Jurkat, Clone E6-1 (cell line): ENCODE measurements around the gene FOXD4. TPM values are rescaled to one million over a fixed set of nuclear protein-coding genes. Genes with fewer than 3 reads are reported as not detected.
"Not testable (repeated sequence)": the region's sequence is repeated elsewhere in the genome, so short reads cannot be mapped to it uniquely, and the experiment has no call there.

Source experiments
- DNase-seq: peaks from one replicate; pipeline ENCODE4 v3.0.0-alpha.2; 2011; ENCODE audit warnings: low read depth, low spot score
- H3K4me3 ChIP-seq: 2 replicates; pipeline ENCODE4 v1.5.1; 2011; ENCODE audit warnings: mild to moderate bottlenecking, low read length, control low read depth, moderate library complexity
- polyA plus RNA-seq: library from polyadenylated mRNA; unstranded; fragments of >200 nt; gene quantifications from one replicate; pipeline ENCODE4 v1.2.1, GENCODE V29; 2012; ENCODE audit warnings: missing spikeins; ENCODE audit not compliant: insufficient read length, insufficient read depth

FOXD4 gene
- polyA plus RNA-seq, result not detected

- not testable (repeated sequence) for DNase-seq, H3K4me3 ChIP-seq
Measured at GRCh38 chr9:117995-118467, at the start of gene FOXD4. Gene FOXD4 (minus strand): TSS chr9:118417. CDS start chr9:118119, 298 bp downstream.

DNA sequence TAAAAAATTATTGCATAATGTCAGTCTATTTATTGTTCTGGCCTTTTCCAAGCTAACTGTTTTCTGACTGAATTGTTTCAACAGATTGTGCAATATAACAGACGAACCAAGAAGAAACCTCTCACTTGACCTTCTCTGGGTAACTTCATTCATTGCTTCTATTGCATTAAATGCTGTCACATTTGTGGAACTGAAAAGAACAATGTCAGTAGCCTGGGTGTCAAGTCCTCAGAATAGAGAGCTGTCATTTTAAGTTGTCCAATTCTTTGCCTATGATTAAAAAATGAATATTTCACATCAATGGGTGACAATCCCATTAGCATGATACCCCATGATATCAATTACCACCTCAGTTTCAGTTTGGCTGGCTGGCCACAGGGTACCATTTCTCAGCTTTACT, 41.7 kb upstream of the FOXD4 start:
- not testable (repeated sequence) for DNase-seq, H3K4me3 ChIP-seq

GRCh38 chr9:151173-151572, 33.0 kb upstream of the FOXD4 start:
- H3K4me3 ChIP-seq, DNase-seq: not testable (repeated sequence)

- not testable (repeated sequence) for DNase-seq, H3K4me3 ChIP-seq
Measured at GRCh38 chr9:139880-140279, 21.7 kb upstream of the FOXD4 start.

- H3K4me3 ChIP-seq, DNase-seq: not testable (repeated sequence)
Measured at GRCh38 chr9:117144-117994, 848 bp downstream of the FOXD4 start.

- H3K4me3 ChIP-seq, DNase-seq: not testable (repeated sequence)
Measured at GRCh38 chr9:116239-117077, 1.8 kb downstream of the FOXD4 start.

DNA sequence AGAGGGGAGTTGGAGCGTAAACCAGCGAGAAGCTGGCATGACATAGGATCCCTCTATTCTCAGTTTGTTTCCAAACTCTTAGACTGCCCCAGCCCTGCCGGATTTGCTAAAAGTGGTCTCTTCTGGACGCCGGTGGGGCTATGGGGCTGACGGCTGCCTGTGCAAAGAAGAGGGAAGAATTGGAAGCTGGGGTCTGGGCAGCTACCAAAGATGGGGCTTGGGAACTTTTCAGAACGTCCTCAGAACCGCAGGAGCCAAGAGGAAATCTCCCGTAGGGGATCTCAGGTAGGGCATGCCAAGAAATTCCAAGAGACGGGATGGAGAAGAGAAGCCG, 3.1 kb downstream of the FOXD4 start:
- H3K4me3 ChIP-seq, DNase-seq: not testable (repeated sequence)

GRCh38 chr9:114267-115117, 3.7 kb downstream of the FOXD4 start:
- not testable (repeated sequence) for H3K4me3 ChIP-seq, DNase-seq

DNA sequence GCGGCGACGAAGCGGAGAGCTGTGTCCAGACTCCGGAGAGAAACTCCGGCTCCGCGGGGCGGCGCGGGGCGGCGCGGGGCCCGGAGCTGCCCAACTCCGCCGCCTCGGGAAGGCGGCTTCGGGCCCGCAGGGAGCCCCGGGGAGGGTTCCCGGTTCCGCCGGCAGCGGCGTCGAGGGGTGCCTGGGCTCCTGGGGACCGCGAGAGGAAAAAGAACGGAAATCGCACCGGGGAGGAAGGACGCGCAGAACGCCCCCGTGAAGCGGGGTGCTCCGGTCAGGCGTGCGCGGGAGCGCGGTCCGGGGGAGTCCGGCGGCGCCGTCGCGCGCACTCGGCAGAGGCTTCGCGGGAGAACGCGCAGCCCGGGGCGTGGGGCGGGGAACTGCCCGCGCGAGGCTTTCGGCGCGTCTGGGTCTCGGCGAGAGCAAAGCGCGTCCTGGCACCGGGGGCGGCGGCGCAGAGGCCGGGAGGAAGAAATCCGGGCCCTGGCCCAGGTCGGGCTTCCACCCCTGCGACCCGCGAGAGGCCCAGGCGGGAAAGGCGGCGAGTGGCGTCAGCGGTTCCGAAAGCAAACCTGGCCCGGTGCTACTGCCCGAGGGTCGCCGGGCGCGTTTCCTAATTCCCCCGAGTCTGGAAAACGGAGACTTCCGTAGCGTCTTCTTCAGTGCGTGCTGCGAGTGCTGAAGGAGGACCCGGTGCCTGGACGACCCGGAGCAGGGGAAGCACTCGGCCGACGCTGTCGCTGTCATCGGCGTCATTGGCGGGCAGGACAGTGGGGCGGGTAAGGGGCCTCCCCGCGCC, 4.5 kb downstream of the FOXD4 start:
- not testable (repeated sequence) for DNase-seq, H3K4me3 ChIP-seq

DNA sequence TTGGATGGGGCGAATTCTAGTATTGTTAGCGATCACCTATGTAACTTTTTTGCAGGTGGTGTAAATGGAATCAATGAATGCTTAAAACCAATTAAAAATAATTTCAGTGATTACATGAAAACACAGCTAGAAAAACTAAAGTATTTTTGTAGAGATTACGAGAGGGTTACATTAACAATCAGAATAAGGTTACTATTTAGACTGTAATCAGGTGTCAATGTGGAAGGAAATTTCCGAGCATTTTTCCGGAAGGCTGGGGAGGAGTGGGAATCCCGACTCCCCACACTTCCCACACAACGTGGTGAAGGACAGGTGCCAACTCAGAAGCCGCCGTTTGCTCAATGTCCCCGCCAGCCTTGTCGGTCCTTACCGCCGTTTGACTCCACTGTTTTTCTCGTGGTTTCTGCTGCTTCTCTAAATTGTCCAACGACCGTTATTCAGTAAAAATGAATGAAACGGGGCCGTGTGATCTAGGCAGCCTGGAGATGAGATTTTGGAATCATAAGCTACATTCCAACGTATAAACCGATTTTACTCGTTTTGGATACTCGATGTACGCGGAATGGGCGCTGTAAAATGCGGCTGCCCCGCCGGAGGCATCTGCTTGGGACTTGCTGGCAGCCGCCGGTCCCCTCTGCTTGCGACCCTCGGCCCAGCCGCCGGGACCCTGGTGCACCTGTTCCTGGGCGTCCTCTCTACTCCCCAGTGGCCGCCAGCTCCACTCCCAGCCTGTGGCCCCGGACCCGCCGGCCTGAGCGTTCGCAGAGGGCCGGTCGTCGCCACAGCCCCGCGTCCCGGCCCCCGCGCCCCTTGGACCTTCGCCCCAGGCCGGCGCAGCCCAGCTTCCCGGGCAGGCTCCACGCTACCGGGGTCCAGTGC, 5.4 kb downstream of the FOXD4 start:
- not testable (repeated sequence) for H3K4me3 ChIP-seq, DNase-seq

- not testable (repeated sequence) for DNase-seq, H3K4me3 ChIP-seq
Measured at GRCh38 chr9:110672-111071, 7.5 kb downstream of the FOXD4 start.

- DNase-seq, H3K4me3 ChIP-seq: not testable (repeated sequence)
Measured at GRCh38 chr9:109540-109939, 8.7 kb downstream of the FOXD4 start.

DNA sequence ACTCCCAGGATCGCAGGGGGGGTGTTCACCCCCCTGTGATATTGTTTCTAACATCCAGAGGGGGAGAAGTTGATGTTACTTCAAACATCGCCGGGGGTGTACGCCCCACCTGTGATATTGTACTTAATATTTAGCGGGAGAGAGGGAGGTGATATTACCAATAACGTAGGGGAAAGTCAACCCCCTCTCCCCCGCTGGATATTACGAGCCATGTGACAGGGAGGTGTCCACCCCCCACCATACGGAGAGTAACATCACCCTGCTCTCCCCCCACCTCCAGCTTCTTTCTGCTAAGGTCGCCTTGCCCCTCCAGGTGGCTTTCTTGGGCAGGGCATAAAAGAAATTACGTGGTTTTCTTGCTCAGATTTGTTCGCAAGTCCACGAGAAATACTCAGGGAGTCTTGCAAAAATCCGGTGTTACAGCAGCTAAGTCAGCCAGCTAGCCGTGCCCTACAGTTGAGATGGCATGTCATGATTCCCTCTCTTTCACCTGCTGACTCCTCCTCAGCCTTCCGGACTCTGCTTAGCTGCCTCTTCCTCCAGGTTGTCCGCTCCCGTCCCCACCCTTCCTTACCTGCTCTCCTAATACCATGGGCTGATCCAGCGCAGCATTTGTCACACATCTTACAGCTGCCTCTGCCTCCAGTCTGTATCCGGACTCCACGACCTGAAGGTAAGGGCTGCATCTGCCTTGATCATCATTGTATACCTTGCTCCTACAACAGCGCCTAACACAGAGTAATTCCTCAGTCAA, 9.3 kb downstream of the FOXD4 start:
- not testable (repeated sequence) for DNase-seq, H3K4me3 ChIP-seq

GRCh38 chr9:105991-106390, 12.2 kb downstream of the FOXD4 start:
- not testable (repeated sequence) for H3K4me3 ChIP-seq, DNase-seq

- DNase-seq, H3K4me3 ChIP-seq: not testable (repeated sequence)
Measured at GRCh38 chr9:100430-100829, 17.8 kb downstream of the FOXD4 start.

- not testable (repeated sequence) for H3K4me3 ChIP-seq, DNase-seq
Measured at GRCh38 chr9:99867-100266, 18.4 kb downstream of the FOXD4 start.

DNA sequence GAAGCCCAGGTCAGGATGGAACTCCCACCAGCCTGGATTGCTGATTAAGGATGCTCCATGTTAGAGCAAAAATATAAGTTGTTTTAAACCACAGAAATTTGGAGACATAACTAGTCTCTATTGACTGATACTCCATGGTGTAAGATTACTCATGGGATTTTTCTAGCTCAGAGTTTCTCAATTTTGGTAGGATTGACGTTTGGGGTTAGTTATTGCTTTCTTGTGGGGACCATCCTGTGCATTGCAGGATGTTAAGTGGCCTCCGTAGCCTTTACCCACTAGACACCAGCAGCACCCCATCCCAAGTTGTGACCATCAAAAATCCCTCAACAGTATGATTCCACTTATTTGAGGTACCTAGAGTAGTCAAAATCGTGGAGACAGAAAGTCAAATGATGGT, 19.4 kb downstream of the FOXD4 start:
- H3K4me3 ChIP-seq, DNase-seq: not testable (repeated sequence)
